GM19468 (cell line): ENCODE results near the gene LRRC4B.

Source experiments
- ATAC-seq: cut with Tn5 transposase; IDR thresholded peaks from one replicate; pipeline ENCODE4 v1.9.1; 2021; ENCODE audit warnings: mild to moderate bottlenecking, moderate library complexity, moderate number of reproducible peaks; ENCODE audit not compliant: unreplicated experiment; ENCODE audit errors: extremely low read depth

The LRRC4B gene

DNA sequence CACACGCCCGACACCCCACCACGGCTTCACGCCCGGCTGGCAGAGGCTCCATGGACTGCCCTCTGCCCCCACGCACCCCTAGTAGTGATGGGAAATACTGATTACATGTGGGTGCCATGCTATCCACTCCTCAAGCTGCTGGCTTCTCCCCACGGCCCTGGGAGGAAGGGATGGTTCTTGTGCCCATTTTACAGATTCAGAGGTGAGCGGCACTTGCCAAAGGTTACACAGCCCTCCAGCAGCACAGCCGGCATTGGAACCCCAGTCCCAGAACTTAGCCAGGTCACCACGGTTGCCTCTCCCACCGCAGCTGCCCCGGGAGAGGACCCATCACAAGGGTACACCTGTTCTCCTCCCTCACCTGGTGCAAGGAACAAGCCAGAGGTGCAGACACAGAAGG is 13.2 kb downstream of the LRRC4B start:
- ATAC-seq, result no peak

DNA sequence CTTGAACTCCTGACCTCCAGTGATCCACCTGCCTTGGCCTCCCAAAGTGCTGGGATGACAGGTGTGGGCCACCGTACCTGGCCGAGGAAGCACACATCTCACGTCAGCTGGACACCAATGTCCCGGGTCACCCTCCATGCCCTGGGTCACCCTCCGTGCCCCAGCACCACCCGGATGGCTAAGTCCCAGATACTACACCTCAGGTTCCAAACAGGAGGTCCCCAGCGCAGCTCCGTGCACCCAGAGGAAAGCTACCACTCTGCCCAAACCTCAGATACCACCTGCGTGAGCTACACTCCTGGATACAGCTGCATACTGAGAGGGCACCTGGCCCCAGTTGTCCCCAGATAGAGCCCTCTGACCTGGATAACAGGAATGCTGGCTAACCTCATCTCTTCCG is 14.0 kb downstream of the LRRC4B start:
- ATAC-seq, result no peak

GRCh38 chr19:50553134-50553703 is 15.0 kb downstream of the LRRC4B start:
- no peak for ATAC-seq

DNA sequence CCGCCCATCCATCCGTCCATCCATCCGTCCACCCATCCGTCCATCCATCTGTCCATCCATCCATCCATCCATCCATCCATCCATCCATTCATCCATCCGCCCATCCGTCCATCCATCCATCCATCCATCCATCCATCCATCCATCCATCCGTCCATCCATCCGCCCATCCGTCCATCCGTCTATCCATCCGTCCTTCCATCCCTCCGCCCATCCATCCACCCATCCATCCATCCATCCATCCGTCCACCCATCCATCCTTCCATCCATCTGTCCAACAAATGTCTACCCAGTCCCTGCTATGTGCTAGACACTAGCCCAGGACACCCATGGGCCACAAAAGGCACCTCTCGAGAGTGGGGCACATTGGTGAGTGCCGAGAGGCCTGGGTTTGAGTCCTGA is 15.7 kb downstream of the LRRC4B start:
- ATAC-seq, result no peak

- no peak for ATAC-seq
Measured at GRCh38 chr19:50551715-50552187, 16.5 kb downstream of the LRRC4B start.

DNA sequence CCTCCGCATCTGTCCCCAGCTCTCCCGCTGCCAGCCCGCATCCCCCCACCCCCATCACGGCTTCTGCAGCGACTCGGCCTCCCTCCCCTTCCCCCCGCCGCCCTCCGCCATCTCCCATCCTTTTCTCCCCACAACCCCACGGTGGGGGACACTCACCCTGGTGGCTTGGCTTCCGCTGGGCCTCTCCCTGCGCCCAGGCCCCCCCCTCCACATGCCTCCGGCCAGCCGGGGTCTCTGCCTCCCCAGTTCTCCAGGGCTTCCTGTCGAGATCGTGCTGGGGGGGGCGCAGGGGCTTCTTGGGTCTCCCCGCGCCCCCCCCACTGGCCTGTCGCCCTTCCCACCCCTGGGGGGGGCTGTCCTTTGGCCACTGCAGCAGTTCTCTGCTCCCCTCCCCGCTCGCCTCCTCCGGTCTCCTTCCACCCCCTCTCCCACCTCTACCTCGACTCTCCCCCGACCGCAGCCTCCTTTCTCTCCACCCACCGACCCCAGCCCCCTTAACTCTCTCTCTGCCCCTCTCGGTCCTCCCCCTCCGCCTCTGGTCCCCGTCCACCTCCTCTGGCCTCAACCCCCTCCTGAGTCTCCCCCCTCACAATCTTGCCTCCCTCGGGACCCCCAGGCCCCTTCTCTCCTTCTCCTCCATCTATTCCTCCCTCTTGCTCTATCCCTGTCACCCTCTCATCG is 17.1 kb downstream of the LRRC4B start:
- ATAC-seq, result no peak

- ATAC-seq, result no peak
Measured at GRCh38 chr19:50550594-50550966, 17.7 kb downstream of the LRRC4B start.

GRCh38 chr19:50549927-50550593 is 18.2 kb downstream of the LRRC4B start:
- no peak for ATAC-seq

DNA sequence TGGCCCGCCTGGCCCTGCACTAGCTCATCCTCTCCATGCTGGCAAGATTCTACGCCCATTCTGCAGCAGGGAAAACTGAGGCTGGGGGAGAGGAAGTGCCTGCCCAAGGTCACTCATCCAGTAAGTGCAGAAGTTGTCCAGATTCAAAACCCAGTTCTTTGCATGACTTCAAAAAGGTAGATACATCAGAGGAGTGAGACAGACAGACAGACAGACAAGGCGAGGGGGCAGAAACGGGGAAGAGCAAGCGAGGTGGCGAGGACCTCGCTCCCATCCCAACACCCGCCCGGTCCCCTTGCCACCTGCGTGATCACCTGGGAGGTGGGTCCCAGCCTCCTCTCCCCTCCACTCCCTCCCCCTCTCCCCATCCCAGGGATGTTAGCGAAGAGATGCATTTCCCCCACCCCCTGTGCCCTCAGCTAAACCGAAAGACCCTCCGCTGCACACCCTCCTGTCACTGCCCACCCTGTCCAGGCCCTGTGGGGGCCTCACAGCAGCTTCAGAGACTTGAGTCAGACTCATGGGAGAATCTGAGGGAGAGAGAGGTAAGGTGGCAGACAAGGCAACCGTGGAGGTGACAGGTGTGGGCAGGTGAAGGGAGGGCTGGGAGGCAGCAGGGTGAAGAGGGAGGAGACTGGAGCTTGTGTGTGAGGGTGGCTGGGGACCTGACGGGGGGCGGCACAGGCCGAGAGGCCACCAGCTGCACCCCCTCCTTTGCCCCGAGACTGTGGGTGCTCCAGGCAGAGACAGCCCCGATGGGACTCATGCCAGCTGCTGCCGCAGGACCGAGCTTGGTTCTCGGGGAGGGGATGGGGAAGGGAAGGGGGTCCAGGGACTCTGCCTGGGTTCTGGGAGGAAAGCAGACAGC is 18.9 kb downstream of the LRRC4B start:
- no peak for ATAC-seq

DNA sequence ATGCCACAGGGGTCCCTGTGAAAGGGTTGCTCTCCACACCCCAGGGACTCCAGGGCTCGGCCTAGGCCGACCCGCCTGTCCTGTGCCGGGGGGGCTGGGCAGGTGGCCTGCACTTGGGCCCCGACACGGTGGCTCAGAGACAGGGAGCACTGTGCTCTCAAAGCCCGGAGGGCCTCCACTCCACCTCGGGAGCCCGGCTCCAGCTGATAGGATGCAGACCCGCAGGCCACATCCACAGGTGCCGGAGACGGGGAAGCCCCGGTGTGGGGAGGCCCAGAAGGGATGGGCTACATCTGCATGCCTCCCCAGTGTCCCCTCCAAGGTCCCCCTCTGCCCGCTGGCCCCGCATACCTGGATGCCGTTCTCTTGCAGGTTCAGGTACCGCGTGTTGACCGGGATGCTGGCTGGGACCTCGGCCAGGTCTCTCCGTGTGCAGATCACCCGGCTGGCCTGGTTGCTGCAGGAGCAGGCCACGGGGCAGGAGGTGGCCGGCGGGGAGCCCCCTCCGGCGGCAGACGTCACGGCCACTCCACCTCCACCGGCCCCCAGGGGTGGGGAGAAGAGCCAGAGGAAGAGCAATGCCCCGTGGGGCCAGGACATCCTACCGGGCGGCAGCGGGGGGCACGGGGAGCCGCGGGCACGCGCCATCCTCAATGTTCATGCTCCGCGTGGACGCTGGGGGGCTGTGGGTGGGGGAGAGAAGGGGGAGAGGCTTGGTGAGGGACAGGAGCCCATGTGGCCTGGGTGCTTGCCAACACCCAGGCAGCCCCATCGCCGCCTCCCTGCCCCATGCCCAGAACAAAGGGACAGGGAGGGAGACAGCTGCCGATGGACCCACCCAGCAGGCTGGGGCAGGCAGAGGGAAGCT is 19.8 kb downstream of the LRRC4B start:
- no peak for ATAC-seq

GRCh38 chr19:50547385-50548190 is 20.6 kb downstream of the LRRC4B start:
- no peak for ATAC-seq

- no peak for ATAC-seq
Measured at GRCh38 chr19:50546527-50547221, 21.6 kb downstream of the LRRC4B start.

DNA sequence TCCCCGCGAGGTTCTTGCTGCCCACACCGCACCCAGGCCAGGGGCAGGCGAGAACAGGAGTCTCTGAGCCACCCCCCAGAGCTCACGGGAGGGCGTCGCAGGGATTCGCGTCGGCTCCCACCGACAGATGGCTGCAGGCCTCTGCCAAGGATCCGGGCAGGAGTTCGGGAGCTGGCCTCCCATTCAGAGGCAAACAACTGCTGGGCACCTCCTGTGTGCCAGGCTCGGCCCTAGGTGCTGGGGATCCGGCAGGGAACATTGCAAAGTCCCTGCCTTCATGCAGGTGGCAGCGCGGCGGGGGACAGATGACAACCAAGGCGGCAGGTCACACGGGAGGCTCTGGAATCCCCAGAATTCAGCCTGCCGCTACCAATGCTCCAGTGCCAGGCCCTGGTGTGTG is 25.3 kb downstream of the LRRC4B start:
- no peak for ATAC-seq

- no peak for ATAC-seq
Measured at GRCh38 chr19:50537769-50538230, 30.4 kb downstream of the LRRC4B start.

- no peak for ATAC-seq
Measured at GRCh38 chr19:50537306-50537685, 30.9 kb downstream of the LRRC4B start.

DNA sequence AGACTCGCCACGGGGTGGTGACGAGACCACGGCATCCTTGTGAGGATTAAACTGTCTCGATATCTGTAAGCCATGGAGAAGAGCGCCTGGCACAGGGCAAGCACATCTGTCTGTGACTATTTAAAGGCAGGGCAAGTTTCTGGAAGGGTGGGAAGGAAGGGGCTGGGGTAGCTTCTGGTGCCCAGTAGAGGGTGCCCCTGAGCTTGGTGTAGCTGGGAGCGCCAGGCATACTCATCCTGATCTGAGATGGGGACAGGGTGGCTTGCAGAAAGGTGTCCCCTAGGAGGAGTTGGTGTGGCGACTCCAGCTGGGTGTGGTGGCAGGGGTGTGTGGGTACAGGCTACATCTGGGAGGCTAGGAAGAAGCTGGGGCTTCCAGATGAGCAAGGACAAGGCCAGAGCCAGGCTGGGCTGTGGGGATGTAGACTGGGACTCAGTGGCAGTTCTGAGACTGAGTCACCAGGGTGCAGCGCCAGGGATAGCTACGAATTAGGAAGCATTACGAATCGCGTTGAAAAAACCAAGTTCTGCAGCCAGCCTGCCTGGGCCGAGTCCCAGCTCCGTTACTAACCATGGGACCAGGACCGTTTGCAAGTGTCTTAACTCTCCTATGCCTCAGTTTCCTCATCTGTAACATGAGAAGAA is 31.5 kb downstream of the LRRC4B start:
- ATAC-seq, result no peak

- ATAC-seq, result no peak
Measured at GRCh38 chr19:50535672-50536187, 32.5 kb downstream of the LRRC4B start.

GRCh38 chr19:50534478-50534877 is 33.8 kb downstream of the LRRC4B start:
- ATAC-seq, result no peak
